Stimulated activated CD4-positive, alpha-beta T cell treated with anti-CD3 and anti-CD28 coated beads, Interleukin-12 subunit alpha, Interleukin-12 subunit beta, amount 100 ng/mL, for 24 hours (primary cell): ENCODE data around the gene C3orf52.
A peak's percentile ranks its signal among the peaks of the same experiment; 100 is the strongest.

Experiments used
- DNase-seq, 2 experiments: peaks; one replicate each; pipeline ENCODE4 v3.0.0-alpha.2; 2020; ENCODE audit warnings: low read depth in 2 of 2

Gene C3orf52

GRCh38 chr3:112086875-112087524, 811 bp downstream of the C3orf52 start:
- no peak for DNase-seq

- no peak for DNase-seq
Observed at GRCh38 chr3:112087746-112088145, 1.6 kb downstream of the C3orf52 start.

GRCh38 chr3:112088944-112089343, 2.8 kb downstream of the C3orf52 start:
- DNase-seq = no peak

GRCh38 chr3:112089956-112090886, 4.0 kb downstream of the C3orf52 start:
- DNase-seq = no peak

GRCh38 chr3:112090887-112091586, 4.8 kb downstream of the C3orf52 start:
- no peak for DNase-seq

GRCh38 chr3:112092496-112093179, 6.4 kb downstream of the C3orf52 start:
- no peak for DNase-seq

GRCh38 chr3:112093180-112093522, 7.0 kb downstream of the C3orf52 start:
- DNase-seq = no peak

GRCh38 chr3:112095731-112096130, 9.5 kb downstream of the C3orf52 start:
- no peak for DNase-seq

- no peak for DNase-seq
Observed at GRCh38 chr3:112096176-112096575, 10.0 kb downstream of the C3orf52 start.

GRCh38 chr3:112097378-112097777, 11.2 kb downstream of the C3orf52 start:
- DNase-seq = no peak

GRCh38 chr3:112101916-112102315, 15.7 kb downstream of the C3orf52 start:
- DNase-seq = no peak

GRCh38 chr3:112104774-112105173, 18.6 kb downstream of the C3orf52 start:
- no peak for DNase-seq

GRCh38 chr3:112109322-112109721, 23.1 kb downstream of the C3orf52 start:
- DNase-seq = no peak

GRCh38 chr3:112111785-112112402, 25.7 kb downstream of the C3orf52 start:
- DNase-seq = peak; percentile 24 to 28

GRCh38 chr3:112114576-112115160, 28.5 kb downstream of the C3orf52 start:
- DNase-seq = no peak

GRCh38 chr3:112115161-112115739, 29.1 kb downstream of the C3orf52 start:
- no peak for DNase-seq

GRCh38 chr3:112115806-112116383, 29.7 kb downstream of the C3orf52 start:
- DNase-seq = no peak

GRCh38 chr3:112116748-112117186, 30.6 kb downstream of the C3orf52 start:
- no peak for DNase-seq

GRCh38 chr3:112117415-112117814, 31.2 kb downstream of the C3orf52 start:
- DNase-seq = no peak

- DNase-seq = no peak
Observed at GRCh38 chr3:112117841-112118571, 31.8 kb downstream of the C3orf52 start.
